Measurements from ENCODE around the gene GPC3.

Gene GPC3

GRCh38 chrX:133968109-133968508 lies 17.3 kb downstream of the GPC3 start:
- no peak for DNase-seq (ENCODE audit: low spot score)

- no peak for DNase-seq (ENCODE audit: low spot score)
These were observed 19.2 kb downstream of the GPC3 start for GRCh38 chrX:133966199-133966598.

GRCh38 chrX:133965321-133965720 lies 20.1 kb downstream of the GPC3 start:
- no peak for DNase-seq (ENCODE audit: low spot score)

GRCh38 chrX:133961046-133961445 lies 24.3 kb downstream of the GPC3 start:
- DNase-seq (ENCODE audit: low spot score), result no peak

GRCh38 chrX:133959972-133960371 lies 25.4 kb downstream of the GPC3 start:
- no peak for DNase-seq (ENCODE audit: low spot score)

GRCh38 chrX:133958997-133959688 lies 26.3 kb downstream of the GPC3 start:
- no peak for DNase-seq (ENCODE audit: low spot score)

GRCh38 chrX:133956570-133957340 lies 28.6 kb downstream of the GPC3 start:
- DNase-seq (ENCODE audit: low spot score), result no peak

- no peak for DNase-seq (ENCODE audit: low spot score)
These were observed 31.5 kb downstream of the GPC3 start for GRCh38 chrX:133953785-133954355.

GRCh38 chrX:133953078-133953477 lies 32.3 kb downstream of the GPC3 start:
- no peak for DNase-seq (ENCODE audit: low spot score)

- no peak for DNase-seq (ENCODE audit: low spot score)
These were observed 34.3 kb downstream of the GPC3 start for GRCh38 chrX:133951098-133951497.

GRCh38 chrX:133950214-133950613 lies 35.2 kb downstream of the GPC3 start:
- no peak for DNase-seq (ENCODE audit: low spot score)

- no peak for DNase-seq (ENCODE audit: low spot score)
These were observed 36.5 kb downstream of the GPC3 start for GRCh38 chrX:133948895-133949294.

- DNase-seq (ENCODE audit: low spot score), result no peak
These were observed 37.4 kb downstream of the GPC3 start for GRCh38 chrX:133947996-133948395.

- DNase-seq (ENCODE audit: low spot score), result no peak
These were observed 38.4 kb downstream of the GPC3 start for GRCh38 chrX:133947022-133947421.

- no peak for DNase-seq (ENCODE audit: low spot score)
These were observed 41.9 kb downstream of the GPC3 start for GRCh38 chrX:133943507-133943906.

GRCh38 chrX:133939655-133940302 lies 45.6 kb downstream of the GPC3 start:
- no peak for DNase-seq (ENCODE audit: low spot score)

- no peak for DNase-seq (ENCODE audit: low spot score)
These were observed 46.9 kb downstream of the GPC3 start for GRCh38 chrX:133938530-133938929.

GRCh38 chrX:133937022-133937421 lies 48.4 kb downstream of the GPC3 start:
- no peak for DNase-seq (ENCODE audit: low spot score)

- DNase-seq (ENCODE audit: low spot score), result no peak
These were observed 50.3 kb downstream of the GPC3 start for GRCh38 chrX:133935076-133935475.

GRCh38 chrX:133933316-133933715 lies 52.1 kb downstream of the GPC3 start:
- DNase-seq (ENCODE audit: low spot score), result no peak

- no peak for DNase-seq (ENCODE audit: low spot score)
These were observed 55.4 kb downstream of the GPC3 start for GRCh38 chrX:133929836-133930464.

- DNase-seq (ENCODE audit: low spot score), result no peak
These were observed 57.0 kb downstream of the GPC3 start for GRCh38 chrX:133928365-133928764.

All from LoVo (cell line).